ENCODE measurements around the gene OR4F15. TPM values are rescaled to one million over a fixed set of nuclear protein-coding genes. Genes with fewer than 3 reads are reported as not detected.

OR4F15 gene
- total and polyA plus RNA-seq, 7 donors: not detected

GRCh38 chr15:101844916-101845315, 32.9 kb downstream of the OR4F15 start:
- DNase-seq: no peak
- H3K27me3 ChIP-seq (ENCODE audit: insufficient read depth in 3 of 3, low read length in 2 of 3): peaks cover 0 to 11% (median 5%) of the 10 kb centered on the region in 3 donors
- H3K4me3 ChIP-seq: no peak overlapping the region
- 66 to 72% (median 69%) methylated on average over 6 of the region's 6 CpGs for WGBS, 3 donors
- intact Hi-C loops (cut with DNase I): no loop called here
- TF ChIP-seq CTCF (IDR thresholded peaks at IDR 0.05): no peak
- no peaks in the 10 kb centered on the region for H3K36me3 ChIP-seq (ENCODE audit: insufficient read depth in 1 of 2, low read depth in 1 of 2)
- ATAC-seq: no peak
- no peak overlapping the region for H3K27ac ChIP-seq
- H3K9me3 ChIP-seq: no peaks in the 10 kb centered on the region
- no peaks in the 10 kb centered on the region for H3K4me1 ChIP-seq

- ATAC-seq (no peak), DNase-seq (no peak)
- Histone ChIP-seq H3K4me3 (no peak overlapping the region), H3K27me3 (ENCODE audit: insufficient read depth in 3 of 3, low read length in 2 of 3) (peaks cover 0 to 1% (median 0%) of the 10 kb centered on the region in 3 donors), H3K4me1 (no peaks in the 10 kb centered on the region), H3K36me3 (ENCODE audit: insufficient read depth in 1 of 2, low read depth in 1 of 2) (no peaks in the 10 kb centered on the region), H3K9me3 (no peaks in the 10 kb centered on the region), H3K27ac (no peak overlapping the region)
- no peak for TF ChIP-seq CTCF (IDR thresholded peaks at IDR 0.05)
- 54 to 73% (median 71%) methylated on average over 1 of the region's 1 CpG for WGBS, 3 donors
- intact Hi-C loops (cut with DNase I): no loop called here
These were observed 40.4 kb downstream of the OR4F15 start for GRCh38 chr15:101852356-101852755.

Other genes starting within 250 kb of the OR4F15 start
- 10 to 100 TPM; 34.8 to 46.9 (median 41.3) TPM for gene TM2D3, start 159.8 kb upstream of the OR4F15 start, total RNA-seq
- 10 to 100 TPM; 30.4 to 69.6 (median 59.2) TPM for gene TM2D3, start 159.8 kb upstream of the OR4F15 start, polyA plus RNA-seq
- 10 to 100 TPM; 31.6 to 40.2 (median 35.7) TPM for gene TARS3, start 87.7 kb upstream of the OR4F15 start, total RNA-seq
- gene TARS3, start 87.7 kb upstream of the OR4F15 start, polyA plus RNA-seq: 10 to 100 TPM; 11.1 to 38.0 (median 21.1) TPM
- gene OR4F6, start 8.7 kb upstream of the OR4F15 start, total RNA-seq: not detected
- not detected for gene OR4F6, start 8.7 kb upstream of the OR4F15 start, polyA plus RNA-seq